Gastrocnemius medialis (tissue), 4 donors: ENCODE data around the gene ITGB7. TPM values are rescaled to one million over a fixed set of nuclear protein-coding genes. Genes with fewer than 3 reads are reported as not detected.

Experiments
- ATAC-seq, 2 donors: fragments of 150-250 bp; one replicate each; pipeline ENCODE4 v1.9.1; 2016
- DNase-seq, 2 donors: peaks; one replicate each; pipeline ENCODE4 v3.0.0-alpha.2; 2019
- H3K27ac ChIP-seq, 4 donors: fragments of 200-600 bp; sonication (generic); 1 replicate in 1 of 4; 2 replicates in 3 of 4; pipeline ENCODE4 v1.5.1; 2016 to 2018; ENCODE audit warnings: mild to moderate bottlenecking in 2 of 4, moderate library complexity in 1 of 4
- H3K27me3 ChIP-seq, 3 donors: fragments of 200-600 bp; sonication (generic) in 2 of 3; 1 replicate in 1 of 3; 2 replicates in 2 of 3; pipeline versions ENCODE4 v1.5.1 to v1.6.0; 2016 to 2019; ENCODE audit warnings: mild to moderate bottlenecking in 1 of 3, moderate library complexity in 1 of 3
- H3K36me3 ChIP-seq, 2 donors: fragments of 200-600 bp; sonication (generic) in 1 of 2; one replicate each; pipeline ENCODE4 v1.5.1; 2017 to 2018
- H3K4me1 ChIP-seq, 2 donors: fragments of 200-600 bp; sonication (generic) in 1 of 2; one replicate each; pipeline ENCODE4 v1.5.1; 2016 to 2017; ENCODE audit warnings: mild to moderate bottlenecking in 2 of 2
- H3K4me3 ChIP-seq, 4 donors: fragments of 200-600 bp; sonication (generic) in 3 of 4; 1 replicate in 1 of 4; 2 replicates in 3 of 4; pipeline ENCODE4 v1.5.1; 2016 to 2019; ENCODE audit warnings: mild to moderate bottlenecking in 2 of 4
- H3K9me3 ChIP-seq, 3 donors: fragments of 200-600 bp; sonication (generic) in 2 of 3; 1 replicate in 1 of 3; 2 replicates in 2 of 3; pipeline ENCODE4 v1.5.1; 2016 to 2019
- CTCF ChIP-seq, 5 experiments: fragments of 450-650 bp in 3 of 5; fragments of 200-600 bp in 2 of 5; sonication (generic) in 2 of 5; IDR thresholded peaks in 4 of 5; conservative IDR thresholded peaks in 1 of 5; 1 replicate in 4 of 5; 2 replicates in 1 of 5; pipeline ENCODE4 v1.5.1; 2016 to 2019; ENCODE audit warnings: antibody characterized with exemption in 5 of 5, mild to moderate bottlenecking in 3 of 5, moderate library complexity in 3 of 5
- POLR2A ChIP-seq, 2 donors: fragments of 450-650 bp; IDR thresholded peaks; one replicate each; pipeline ENCODE4 v1.6.1; 2017; ENCODE audit warnings: antibody characterized with exemption in 2 of 2, mild to moderate bottlenecking in 2 of 2, moderate library complexity in 2 of 2
- in situ Hi-C, 4 donors: fragments of 200-750 bp; cut with MboI; loops; one replicate each; pipeline versions ENCODE4 v1.15.0 to v1.8.0; 2017; ENCODE audit warnings: low sequenced_read_pairs in 4 of 4
- intact Hi-C: fragments of 100-400 bp; cut with DNase I; formaldehyde crosslinking; loops from one replicate; pipeline ENCODE4 v1.15.1; 2023; ENCODE audit warnings: low total_unique reads
- total RNA-seq, 4 donors: library from RNA; depleted of rRNA; stranded (reverse); fragments of >200 nt; gene quantifications; one replicate each; pipeline versions ENCODE4 v1.1.0 to v1.2.3, GENCODE V29; 2016

The ITGB7 gene
- total RNA-seq, 4 donors from 2014 or later, result 0.73 to 0.81 TPM; not detected in 2

GRCh38 chr12:53159195-53159839 lies 47.7 kb downstream of the ITGB7 start:
- peaks cover 4 to 9% of the 10 kb centered on the region in 2 donors for H3K4me1 ChIP-seq
- H3K27ac ChIP-seq, result no peak overlapping the region
- H3K27me3 ChIP-seq, result no peaks in the 10 kb centered on the region
- H3K4me3 ChIP-seq, result no peak overlapping the region
- H3K9me3 ChIP-seq, result no peaks in the 10 kb centered on the region
- ATAC-seq (peak; percentile 45 to 91), DNase-seq (peak; percentile 32 to 67)
- intact Hi-C loops, result loop anchor here (1.0 kb wide), 1 partner anchor 38 kb away; no protein-coding TSS in a partner anchor
- in situ Hi-C loops, result no loop called here
- TF ChIP-seq POLR2A (IDR thresholded peaks at IDR 0.05) (no peak), CTCF (IDR thresholded peaks at IDR 0.05 in 4 of 5, conservative IDR thresholded peaks at IDR 0.05 in 1 of 5) (peak; percentile 82 to 90 (median 85))
- peaks cover 0 to 8% of the 10 kb centered on the region in 2 donors for H3K36me3 ChIP-seq

DNA sequence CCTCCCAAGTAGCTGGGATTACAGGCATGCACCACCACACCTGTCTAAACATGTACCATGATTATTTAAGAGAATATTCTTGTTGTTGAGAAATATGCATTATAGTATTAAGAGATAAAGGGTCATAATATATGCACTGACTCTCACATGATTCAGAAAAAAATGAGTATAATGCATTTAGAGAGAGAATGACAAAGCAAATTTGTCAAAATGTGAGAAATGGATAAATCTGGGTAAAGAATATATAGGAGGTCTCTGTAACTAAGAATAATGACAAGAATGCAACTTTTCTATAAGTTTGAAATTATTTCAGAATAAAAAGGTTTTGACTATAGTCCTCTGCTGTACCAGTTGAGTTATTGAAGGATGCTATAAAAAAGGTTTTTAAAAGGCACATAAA lies 54.7 kb downstream of the ITGB7 start:
- no peak for TF ChIP-seq CTCF (IDR thresholded peaks at IDR 0.05 in 4 of 5, conservative IDR thresholded peaks at IDR 0.05 in 1 of 5)
- no peak for TF ChIP-seq POLR2A (IDR thresholded peaks at IDR 0.05)
- ATAC-seq (no peak), DNase-seq (no peak)
- H3K27ac ChIP-seq, result no peak overlapping the region
- peaks cover 4 to 9% of the 10 kb centered on the region in 2 donors for H3K4me1 ChIP-seq
- intact Hi-C loops (no loop called here), in situ Hi-C loops (no loop called here)
- H3K36me3 ChIP-seq, result no peaks in the 10 kb centered on the region
- H3K4me3 ChIP-seq, result no peak overlapping the region
- no peaks in the 10 kb centered on the region for H3K9me3 ChIP-seq
- H3K27me3 ChIP-seq, result no peaks in the 10 kb centered on the region

DNA sequence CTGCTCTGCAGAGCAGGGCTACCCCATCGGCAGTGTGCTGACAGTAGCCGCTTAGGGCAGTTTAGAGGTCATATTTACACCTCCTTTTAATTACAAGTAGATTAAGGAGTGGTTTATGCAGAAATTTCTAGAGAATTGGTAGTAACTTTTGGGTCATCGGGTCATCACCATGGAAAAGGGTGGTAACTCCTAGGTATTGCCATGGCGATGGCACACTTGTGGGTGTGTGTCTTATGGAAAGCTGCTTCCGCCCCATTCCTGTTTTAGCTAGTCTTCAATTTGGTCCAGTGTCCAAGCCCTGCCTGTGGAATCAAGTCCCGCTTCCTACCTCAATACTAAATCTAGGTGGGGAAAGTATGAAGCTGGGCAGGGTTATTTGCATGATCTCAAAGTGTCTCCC lies 56.0 kb downstream of the ITGB7 start:
- intact Hi-C loops (no loop called here), in situ Hi-C loops (no loop called here)
- H3K4me3 ChIP-seq, result no peak overlapping the region
- peaks cover 4 to 9% of the 10 kb centered on the region in 2 donors for H3K4me1 ChIP-seq
- DNase-seq (no peak), ATAC-seq (no peak)
- H3K9me3 ChIP-seq, result no peaks in the 10 kb centered on the region
- no peaks in the 10 kb centered on the region for H3K27me3 ChIP-seq
- H3K27ac ChIP-seq, result no peak overlapping the region
- TF ChIP-seq POLR2A (IDR thresholded peaks at IDR 0.05), result no peak
- H3K36me3 ChIP-seq, result no peaks in the 10 kb centered on the region

DNA sequence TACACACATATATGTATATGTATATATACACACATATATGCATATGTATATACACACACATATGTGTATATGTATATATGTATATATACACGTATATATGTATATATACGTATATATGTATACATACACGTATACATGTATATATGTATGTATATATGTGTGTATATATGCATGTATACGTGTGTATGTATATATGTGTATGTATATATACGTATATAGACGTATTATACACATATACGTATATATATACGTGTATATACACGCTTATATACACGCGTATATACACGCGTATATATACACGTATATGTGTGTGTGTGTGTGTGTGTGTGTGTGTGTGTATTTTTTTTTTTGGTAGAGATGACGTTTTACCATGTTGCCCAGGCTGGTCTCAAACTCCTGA lies 59.4 kb downstream of the ITGB7 start:
- Histone ChIP-seq H3K27me3 (no peaks in the 10 kb centered on the region), H3K4me1 (no peaks in the 10 kb centered on the region), H3K4me3 (no peak overlapping the region), H3K27ac (no peak overlapping the region), H3K36me3 (no peaks in the 10 kb centered on the region), H3K9me3 (no peaks in the 10 kb centered on the region)
- DNase-seq, result no peak
- no peak for ATAC-seq
- in situ Hi-C loops (no loop called here), intact Hi-C loops (no loop called here)
- TF ChIP-seq POLR2A (IDR thresholded peaks at IDR 0.05) (no peak), CTCF (IDR thresholded peaks at IDR 0.05 in 4 of 5, conservative IDR thresholded peaks at IDR 0.05 in 1 of 5) (no peak)

- no peak overlapping the region for H3K27ac ChIP-seq
- in situ Hi-C loops, result no loop called here
- H3K4me1 ChIP-seq, result no peaks in the 10 kb centered on the region
- H3K9me3 ChIP-seq, result no peaks in the 10 kb centered on the region
- H3K27me3 ChIP-seq, result no peaks in the 10 kb centered on the region
- no peak for DNase-seq
- no peak overlapping the region for H3K4me3 ChIP-seq
- TF ChIP-seq POLR2A (IDR thresholded peaks at IDR 0.05) (no peak), CTCF (IDR thresholded peaks at IDR 0.05 in 4 of 5, conservative IDR thresholded peaks at IDR 0.05 in 1 of 5) (no peak)
- ATAC-seq, result no peak
- H3K36me3 ChIP-seq, result no peaks in the 10 kb centered on the region
- intact Hi-C loops, result no loop called here
These were observed 59.9 kb downstream of the ITGB7 start for GRCh38 chr12:53147181-53147580.
